HG02798 (cell line): ENCODE results near the gene WFDC8.
"Not testable (repeated sequence)": the region's sequence is repeated elsewhere in the genome, so short reads cannot be mapped to it uniquely, and the experiment has no call there.

Experiments used
- ATAC-seq: cut with Tn5 transposase; IDR thresholded peaks from one replicate; pipeline ENCODE4 v1.9.1; 2021; ENCODE audit warnings: mild to moderate bottlenecking; ENCODE audit not compliant: unreplicated experiment, poor library complexity

The WFDC8 gene

DNA sequence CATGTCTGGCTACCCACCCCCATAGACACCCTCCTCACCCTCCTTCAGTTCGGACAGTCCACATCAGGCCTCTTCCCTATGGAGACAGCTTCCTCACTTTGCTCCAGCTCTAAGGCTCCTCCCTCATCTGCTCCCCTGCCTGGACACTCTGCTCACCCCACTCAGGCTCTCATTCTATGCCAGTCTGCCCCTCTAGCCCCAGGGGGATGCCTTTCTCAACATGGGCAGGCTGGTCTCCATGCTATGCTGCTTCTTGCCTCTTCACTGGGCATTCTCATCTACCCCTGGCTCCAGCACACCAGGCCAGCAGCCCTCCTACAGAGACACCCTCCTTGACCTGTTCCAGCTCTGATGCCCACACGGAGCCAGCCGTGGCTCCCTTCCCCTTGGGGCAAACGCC lies at the start of gene WFDC8:
WFDC8 (minus strand) TSS at position 101 of the 400 bp plus-strand sequence; CDS start at position 64, 37 bp downstream.
- no peak for ATAC-seq

DNA sequence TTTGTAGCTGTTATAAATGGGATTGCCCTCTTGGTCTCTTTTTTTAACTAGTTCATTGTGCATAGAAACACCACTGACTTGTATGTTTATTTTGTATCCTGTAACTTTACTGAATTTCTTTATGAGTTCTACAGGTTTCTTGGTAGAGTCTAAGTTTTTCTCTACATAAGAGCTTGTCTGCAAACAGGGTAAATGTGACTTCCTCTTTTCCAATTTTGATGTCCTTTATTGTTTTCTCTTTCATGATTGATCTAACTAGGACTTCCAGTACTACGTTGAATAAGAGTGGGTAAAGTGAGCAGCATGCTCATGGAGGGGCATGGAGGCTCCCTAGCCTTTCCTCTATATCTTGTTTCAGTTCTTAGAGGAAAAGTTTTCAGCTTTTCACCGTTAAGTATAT lies 47.5 kb upstream of the WFDC8 start:
- no peak for ATAC-seq

DNA sequence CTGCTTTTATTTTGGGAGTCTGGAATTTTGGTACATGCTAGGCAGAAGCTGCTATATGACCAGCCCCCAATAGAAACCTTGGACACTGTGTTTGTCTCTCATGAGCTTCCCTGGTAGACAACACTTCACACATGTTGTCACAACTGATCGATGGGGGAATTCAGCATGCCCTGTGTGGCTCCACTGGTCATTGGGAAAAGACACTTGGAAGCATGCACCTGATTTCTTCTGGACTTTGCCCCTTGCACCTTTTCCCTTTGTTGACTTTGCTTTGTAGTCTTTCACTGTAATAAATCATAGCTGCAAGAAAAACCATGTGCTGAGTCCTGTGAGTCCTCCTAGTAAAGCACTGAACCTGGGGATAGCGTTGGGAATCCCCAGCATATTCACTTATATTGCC lies 42.5 kb upstream of the WFDC8 start:
- no peak for ATAC-seq

DNA sequence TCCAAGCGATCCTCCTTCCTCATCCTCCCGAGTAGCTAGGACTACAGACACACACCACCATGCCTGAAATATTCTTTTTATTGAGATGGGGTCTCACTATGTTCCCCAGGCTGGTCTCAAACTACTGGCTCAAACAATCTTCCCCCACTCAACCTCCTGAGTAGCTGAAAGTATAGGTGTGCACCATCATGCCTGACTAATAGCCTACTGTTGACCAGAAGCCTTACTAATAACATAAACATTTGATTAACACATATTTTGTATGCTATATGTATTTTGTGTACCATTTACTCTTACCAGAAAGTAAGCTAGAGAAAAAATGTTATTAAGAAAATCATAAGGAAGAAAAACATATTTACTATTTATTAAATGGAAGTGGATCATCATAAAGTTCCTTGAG lies 38.5 kb upstream of the WFDC8 start:
- no peak for ATAC-seq

DNA sequence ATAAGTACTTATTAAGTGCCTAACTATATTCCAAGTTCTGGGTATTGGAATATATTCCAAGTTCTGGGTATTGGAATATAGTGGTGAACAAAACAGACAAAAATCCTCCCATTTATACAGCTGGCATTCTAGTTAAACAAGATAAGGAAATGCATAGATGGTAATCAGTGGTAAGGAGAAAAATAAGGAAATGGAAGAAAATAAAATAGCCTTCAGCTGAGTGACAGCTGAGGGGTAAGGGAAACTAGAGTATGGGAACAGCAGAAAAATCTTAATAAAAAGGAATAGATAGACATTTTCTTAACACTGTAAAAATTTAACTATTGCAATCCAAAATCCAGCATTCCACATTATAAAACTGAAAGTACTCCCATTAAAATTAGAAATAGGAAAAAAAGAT lies 33.2 kb upstream of the WFDC8 start:
- ATAC-seq, result no peak

DNA sequence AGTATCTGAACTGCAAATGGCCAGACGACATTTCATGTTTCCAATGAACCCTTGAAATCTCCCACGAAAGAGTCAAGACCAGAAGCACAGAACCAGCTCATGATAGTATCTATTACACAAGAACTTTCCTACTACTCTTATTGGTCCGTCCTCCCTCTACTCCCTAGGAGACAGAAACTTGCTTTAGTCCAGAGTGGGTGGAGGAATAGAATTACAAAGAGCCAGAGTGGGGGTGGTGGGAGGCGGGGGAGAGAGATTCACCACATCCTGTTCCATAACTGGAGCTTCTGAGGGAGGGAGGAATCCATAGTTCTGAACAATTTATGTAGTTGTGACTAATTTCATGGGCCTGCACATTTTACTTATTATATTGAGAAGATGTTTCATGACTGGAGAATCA lies 32.0 kb upstream of the WFDC8 start:
- ATAC-seq, result no peak

DNA sequence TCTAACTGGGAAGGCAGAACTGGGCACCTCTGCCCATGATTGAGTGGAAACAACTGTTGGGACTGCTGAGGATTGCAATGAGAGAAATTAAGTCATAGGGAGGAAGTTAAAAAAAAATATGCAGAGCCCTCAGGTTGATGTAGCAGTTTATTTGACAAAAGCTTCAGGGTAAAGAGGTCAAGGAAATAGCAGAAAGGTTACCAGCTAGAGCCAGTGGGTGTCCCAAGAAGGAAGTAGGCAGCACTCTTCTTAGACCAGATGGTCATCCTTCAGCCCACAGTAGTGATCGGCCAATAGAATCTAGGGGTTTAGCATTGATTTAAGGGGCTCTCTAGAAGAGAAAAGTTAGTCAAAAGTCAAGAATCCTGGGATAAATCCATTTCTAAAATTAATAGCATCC lies 28.7 kb upstream of the WFDC8 start:
- no peak for ATAC-seq

DNA sequence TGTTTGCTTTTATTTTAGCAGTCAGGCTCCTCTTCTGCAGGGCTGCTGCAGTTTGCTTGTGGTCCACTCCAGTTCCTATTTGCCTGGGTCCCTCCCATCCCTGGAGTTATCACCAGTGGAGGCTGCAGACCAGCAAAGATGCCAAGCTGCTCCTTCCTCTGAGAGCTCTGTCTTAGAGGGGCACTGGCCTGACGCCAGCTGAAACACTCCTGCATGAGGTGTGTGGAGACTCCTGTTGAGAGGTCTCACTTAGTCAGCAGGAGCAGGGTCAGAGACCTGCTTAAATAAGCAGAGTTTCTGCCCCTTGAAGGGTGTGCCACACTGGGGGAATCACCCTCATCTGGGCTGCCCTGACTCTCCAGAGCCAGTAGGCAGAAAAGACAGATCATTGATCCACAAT lies 16.2 kb upstream of the WFDC8 start:
- no peak for ATAC-seq

DNA sequence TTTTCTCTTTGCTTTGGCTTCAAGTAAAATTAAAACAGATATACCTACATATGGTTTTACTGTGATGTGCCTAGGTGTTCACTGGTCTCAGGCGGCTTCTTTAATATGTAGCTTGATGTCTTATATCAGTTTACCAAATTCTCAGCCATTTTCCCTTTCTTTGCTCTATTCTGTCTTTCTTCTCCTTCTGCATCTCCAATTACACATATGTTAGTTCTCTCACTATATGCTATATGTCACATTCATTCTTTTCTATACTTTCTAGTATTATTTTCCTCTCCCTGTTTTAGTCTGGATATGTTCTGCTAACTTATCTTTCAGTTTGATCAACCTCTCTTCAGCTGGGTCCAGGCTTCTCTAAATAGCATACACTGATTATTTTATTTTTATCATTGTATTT lies 14.4 kb upstream of the WFDC8 start:
- ATAC-seq, result no peak

DNA sequence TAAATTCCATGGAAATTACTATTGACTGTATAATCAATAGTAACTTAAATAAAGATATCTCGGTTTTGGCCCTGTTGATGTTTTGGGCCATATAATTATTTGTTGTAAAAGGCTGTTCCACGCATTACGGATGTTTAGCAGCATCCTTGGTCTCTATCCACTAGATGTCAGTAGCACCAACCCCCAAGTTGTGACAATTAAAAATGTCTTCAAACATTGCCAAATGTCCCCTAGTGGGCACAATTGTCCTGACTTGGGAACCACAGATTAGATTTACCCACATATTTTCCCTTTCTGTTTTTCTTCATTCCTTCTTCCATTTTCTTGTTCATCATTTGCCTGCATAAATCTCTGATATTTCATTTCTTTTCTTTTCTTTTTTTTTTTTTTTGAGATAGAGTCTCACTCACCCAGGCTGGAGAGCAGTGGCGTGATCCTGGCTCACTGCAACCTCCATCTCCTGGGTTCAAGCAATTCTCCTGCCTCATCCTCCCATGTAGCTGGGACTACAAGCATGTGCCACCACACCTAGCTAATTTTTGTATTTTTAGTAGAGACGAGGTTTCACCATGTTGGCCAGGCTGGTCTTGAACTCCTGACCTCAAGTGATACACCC lies 13.6 kb upstream of the WFDC8 start:
- ATAC-seq, result no peak

DNA sequence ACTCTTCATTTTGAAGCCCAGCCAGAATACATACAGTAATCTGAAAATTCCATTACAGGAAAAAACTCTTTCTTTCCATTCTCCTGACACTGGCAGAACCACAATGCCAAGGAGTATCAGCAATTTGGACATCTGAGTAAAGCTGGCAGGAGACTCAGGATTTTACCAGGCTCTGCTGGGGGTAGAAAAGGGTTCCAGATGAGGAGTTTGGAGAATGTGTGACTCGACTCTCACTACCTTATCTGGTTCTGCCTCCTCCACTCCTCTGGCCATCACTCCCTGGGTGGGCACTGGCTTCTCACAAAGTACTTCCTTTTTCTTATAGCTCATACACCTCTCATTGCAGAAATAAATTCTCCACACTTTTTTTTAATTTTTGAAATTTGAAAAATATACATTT lies 10.6 kb upstream of the WFDC8 start:
- no peak for ATAC-seq

DNA sequence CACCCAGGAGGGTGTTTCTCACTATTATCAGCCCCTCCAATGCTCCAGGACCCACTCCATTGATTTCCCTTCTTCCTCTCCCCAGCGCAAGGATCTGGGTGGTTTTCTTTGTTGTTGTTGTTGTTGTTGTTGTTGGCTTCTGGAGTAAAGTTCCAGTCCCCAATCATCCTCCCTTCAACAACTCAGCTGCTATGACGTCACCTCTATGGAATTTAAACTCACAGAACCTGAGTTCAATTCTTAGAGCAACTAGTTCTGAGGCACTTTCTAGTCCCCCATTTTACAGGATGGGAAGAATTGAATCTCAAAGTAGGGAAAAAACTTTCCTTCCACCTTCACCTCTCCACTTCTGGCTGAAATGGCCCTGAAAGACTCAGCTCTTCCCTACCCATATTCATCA lies 9.7 kb upstream of the WFDC8 start:
- ATAC-seq, result no peak

DNA sequence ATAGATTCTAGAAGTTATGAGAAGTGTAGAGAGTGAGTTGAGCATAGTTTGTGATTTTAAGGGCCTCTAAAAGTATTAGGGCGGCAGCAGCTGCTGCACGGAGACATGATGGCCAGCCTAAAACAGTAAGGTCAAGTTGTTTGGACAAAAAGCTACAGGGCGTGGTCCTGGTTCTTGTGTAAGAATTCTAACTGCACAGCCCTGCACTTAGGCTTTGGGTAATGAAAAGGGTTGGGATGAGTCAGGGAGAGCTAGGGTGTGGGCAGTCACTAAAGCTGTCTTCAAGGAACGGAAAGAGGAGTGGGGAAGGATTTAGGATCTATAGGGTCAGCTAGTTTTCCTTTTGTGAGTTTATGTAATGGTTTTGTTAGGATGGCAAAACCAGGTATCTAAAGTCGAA lies 6.9 kb upstream of the WFDC8 start:
- ATAC-seq, result not testable (repeated sequence)

DNA sequence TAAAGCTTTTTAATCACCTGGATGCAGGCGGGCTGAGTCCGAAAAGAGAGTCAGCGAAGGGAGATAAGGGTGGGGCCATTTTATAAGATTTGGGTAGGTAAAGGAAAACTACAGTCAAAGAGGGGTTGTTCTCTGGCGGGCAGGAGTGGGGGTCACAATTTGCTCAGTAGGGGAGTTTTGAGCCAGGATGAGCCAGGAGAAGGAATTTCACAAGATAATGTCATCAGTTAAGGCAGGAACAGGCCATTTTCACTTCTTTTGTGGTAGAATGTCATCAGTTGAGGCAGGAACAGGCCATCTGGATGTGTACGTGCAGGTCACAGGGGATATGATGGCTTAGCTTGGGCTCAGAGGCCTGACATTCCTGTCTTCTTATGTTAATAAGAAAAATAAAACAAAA lies 5.2 kb upstream of the WFDC8 start:
- ATAC-seq, result not testable (repeated sequence)

DNA sequence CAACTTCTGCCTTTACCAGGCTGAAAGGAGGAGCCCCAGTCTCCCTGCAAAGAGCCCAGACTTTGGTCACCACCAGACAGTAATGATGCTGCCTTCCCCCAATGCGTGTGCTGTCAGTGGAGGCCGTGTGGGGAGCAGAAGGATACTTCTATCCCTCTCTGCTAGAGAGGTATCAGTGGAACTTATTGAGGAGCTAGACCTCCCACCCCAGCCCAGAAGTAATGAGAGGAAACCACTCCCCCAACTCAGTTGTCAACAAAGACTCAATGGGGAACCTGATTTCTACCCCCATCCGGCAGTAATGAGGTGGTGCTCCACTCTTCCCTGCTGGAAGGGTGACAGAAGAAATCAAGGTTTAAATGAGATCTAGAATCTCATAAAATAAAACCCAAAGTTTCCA lies 4.4 kb upstream of the WFDC8 start:
- ATAC-seq, result no peak

DNA sequence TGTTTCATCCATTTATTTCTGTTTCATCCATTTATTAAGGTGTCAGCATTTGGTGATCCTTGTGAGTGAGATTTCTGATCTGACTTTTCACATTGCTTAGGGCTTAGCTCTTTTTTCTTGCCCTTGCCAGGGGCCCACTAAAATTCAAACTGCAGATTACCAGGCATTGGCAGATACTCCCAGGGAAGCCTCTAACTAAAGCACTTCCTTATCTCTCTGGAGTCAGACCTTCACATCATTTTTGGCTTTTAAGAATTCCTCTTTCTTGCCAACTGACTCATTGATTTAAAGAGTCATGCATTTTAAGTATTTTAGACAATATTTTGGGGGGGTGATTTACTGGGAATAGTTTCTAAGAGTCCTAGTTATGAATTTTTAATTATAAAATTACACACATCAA lies 2.6 kb upstream of the WFDC8 start:
- no peak for ATAC-seq

DNA sequence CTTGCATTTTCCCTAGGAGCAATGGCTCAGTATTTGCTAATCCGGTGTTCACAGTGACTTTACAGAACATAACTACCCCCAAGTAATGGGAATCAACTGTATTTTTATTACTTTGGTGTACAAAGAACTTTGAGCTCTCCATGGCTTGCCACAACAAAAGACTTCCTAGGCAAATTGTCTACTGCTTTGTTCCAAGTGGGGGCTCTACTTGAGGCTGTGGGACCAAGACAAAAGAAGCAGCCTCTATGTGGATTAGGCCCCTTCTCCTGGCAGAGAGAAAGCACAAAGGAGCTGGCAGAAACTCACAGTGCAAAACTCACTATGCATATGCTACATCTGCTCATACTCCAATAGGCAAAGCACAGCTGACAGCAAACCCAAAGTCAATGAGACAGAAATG lies 853 bp downstream of the WFDC8 start:
- ATAC-seq, result no peak

DNA sequence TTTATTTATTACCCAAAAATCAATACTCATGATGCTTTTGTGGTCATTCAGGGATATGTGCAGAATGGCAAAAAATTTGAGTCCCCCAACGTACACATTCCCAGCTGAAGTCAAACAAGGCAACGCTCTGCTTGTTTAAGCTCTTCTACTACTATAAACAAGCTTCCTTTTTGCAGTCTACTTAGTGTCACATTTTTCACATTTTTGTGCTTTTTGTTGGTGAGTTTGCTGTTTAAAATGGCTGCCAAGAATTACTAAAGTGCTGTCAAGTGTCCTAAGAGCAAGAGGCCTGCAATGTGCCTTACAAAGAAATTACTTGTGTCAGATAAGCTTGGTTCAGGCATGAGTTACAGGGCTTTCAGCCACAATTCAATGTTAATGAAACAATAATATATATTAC lies 2.1 kb downstream of the WFDC8 start:
- ATAC-seq, result no peak

DNA sequence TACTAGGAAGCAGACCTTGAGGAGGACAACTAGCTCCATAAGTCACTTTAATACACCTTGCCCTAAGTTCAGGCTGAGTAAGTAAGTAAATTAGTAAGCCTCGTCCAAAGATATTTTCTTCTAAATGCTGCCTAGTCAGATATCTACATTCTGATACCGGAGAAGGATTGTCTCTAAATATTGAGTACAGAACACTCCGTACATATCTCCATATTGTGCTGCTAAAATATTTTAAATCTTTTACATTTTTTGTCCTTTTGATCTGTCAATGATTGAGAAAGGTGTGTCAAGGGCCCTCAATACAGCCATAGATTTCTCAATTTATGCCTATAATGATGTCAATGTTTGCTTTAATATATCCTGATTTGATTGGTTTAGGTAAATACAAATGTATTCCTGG lies 3.2 kb downstream of the WFDC8 start:
- no peak for ATAC-seq

DNA sequence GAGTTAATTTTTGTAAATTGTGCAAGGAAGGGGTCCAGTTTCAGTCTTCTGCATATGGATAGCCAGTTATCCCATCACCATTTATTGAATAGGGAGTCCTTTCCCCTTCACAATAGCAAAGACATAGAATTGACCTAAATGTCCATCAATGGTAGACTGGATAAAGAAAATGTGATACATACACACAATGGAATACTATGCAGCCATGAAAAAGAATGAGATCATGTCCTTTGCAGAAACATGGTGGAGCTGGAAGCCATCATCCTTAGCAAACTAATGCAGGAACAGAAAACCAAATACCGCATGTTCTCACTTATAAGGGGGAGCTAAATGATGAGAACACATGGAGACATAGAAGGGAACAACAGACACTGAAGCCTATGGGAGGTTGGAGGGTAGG lies 9.4 kb downstream of the WFDC8 start:
- not testable (repeated sequence) for ATAC-seq

DNA sequence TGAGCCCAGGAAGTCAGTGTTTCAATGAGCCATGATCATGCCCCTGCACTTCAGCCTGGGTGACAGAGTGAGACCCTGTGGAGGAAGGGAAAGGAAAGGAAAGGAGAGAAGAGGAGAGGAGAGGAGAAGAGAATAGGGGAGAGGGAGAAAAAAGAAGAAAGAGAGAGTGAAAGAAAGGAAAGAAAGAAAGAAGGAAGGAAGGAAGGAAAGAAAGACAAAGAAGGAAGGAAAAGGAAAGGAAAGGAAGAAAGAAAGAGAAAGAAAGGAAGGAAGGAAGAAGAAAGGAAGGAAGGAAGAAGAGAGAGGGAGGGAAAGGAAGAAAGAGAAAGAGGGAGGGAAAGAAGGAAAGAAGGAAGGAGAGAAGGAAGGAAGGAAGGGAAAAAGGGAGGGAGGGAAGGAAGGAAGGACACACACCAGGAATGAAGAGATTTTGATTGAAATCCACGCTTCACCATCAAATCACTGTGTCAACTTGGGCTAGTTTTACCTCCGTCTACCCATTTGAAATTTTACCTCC lies 14.3 kb downstream of the WFDC8 start:
- no peak for ATAC-seq

DNA sequence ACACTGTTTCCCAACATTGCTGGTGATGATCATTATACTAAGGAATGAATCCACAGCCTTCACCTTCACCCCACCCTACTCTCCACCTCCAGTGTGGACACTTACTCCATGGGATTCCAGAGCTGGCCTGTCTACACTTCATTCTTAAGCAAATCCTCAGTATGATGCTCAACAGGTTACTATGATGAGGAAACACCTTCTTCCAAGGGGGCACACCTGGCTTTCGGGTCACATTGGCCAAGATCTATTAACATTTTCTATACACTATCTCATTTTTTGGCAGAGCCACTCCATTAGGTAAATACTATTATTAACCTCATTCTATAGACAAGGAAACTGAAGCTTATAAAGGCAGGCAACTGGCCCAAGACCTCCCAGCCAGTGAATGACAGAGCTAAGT lies 23.9 kb downstream of the WFDC8 start:
- ATAC-seq, result no peak

DNA sequence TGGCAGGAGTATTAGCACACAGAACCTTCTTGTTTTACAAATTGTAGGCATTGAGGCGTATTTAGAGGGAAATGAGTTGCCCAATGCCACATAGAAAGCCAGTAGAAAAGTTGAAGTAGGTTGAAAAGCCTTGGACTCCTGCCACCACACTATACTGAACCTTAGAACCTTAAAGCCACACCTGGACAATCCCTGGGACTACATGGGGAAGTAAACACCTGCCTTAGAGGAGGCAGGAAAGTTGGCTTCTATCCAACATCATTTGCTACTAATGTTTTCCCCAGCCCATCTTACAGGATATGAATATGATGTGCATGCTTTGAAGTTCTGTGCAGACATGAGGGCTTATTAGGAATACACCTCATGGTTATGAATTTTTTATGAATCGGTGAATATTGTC lies 26.6 kb downstream of the WFDC8 start:
- ATAC-seq, result no peak
